Kidney capillary endothelial cell (primary cell): Measurements from ENCODE around the gene ZNF814.
"Not testable (repeated sequence)": the region's sequence is repeated elsewhere in the genome, so short reads cannot be mapped to it uniquely, and the experiment has no call there.

Source experiments
- DNase-seq: peaks from one replicate; pipeline ENCODE4 v3.0.0-alpha.2; 2018; ENCODE audit warnings: low spot score

The ZNF814 gene

DNA sequence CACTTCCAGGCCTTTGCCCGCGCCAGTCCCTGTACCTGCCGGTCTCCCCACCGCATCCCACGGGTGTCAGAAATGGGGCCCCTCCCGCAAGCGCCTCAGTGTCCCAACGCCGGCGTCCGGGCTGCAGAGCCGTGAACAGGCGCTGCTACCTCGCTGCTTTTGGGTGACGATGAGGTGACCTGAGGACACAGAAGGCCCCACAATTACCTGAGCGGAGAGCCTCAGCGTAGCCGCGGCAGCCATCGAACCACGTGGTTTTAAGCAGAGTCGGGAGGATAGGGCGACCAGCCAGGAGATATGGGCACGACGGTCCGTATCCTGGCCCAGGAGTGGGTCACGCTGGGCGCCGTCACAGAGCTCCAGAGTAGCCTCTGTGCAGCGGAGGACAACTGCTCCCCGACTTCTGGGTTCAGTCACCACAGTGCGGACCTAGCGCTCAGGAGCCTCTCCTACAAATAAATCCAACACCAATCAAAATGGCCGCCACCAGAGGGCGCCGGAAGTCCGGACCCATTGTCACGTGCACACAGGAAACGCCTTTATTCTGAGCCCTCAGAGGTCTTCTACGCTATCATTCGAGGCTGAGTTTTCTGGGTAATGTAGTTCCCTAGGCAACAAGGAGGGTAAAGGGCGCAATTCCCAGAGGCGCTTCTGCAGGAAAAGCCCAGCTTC, at the start of gene ZNF814:
Gene ZNF814, minus strand, starts transcription at position 478 of the 672 bp plus-strand sequence. Its CDS starts 235 bp downstream, at position 243.
- DNase-seq, result peak; percentile 62

DNA sequence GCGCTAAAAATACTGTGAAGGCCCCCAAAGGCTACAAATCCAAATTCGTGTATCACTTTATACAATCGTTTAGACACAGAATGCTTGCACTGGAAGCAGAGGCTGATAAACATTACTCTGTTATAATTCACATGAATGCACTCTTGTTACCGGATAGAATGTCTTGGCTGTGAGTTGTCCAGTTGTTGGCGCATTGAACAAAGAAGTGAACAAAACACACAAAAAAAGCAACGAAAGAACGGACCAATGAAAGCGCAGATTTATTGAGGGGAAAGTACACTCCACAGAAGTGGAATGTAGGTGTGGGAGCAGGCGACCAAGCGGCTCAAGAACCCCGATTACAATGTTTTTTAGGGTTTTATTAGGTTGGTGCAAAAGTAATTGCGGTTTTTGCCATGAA, 46.9 kb upstream of the ZNF814 start:
- DNase-seq, result no peak

DNA sequence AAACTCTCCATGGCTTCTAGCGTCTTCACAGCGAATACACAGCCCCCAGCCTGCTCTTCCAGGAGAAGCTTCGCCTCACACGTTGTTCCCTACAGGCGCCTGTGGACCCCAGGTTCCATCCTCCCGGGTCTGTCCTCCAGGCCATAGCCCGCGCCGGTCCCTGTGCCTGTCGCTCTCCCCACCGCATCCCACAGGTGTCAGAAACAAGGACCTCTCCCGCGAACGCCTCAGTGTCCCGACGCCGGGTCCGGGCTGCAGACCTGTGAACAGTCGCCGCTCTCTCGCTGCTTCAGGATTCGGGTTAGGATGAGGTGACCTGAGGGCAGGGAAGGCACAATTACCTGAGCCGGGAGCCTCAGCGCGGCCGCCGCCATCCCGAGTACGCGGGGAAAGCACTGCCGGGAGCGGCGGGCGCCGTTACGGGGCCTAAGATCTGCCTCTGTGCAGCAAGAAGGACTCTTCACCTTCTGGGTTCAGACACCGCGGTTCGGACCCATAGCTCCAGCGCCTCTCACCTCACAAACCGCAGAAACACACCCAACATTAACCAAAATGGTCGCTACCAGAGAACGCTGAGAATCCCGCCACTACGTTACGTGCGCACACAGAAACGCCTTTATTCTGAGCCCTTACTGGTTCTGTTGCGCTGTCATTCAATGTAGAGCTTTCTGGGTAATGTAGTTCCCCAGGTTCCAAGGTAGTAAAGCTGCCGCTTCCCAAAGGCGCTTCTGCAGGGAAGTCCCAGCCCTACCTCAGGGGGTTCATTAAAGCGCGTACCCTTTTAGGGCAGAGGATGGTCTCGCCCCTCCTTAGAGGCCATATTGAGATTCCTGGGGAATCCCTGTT, 46.2 kb upstream of the ZNF814 start, which contains the start of gene ZNF418:
Gene ZNF418, minus strand, starts transcription at position 583 of the 846 bp plus-strand sequence. CDS start 1,580 bp downstream, outside the sequence.
- peak; percentile 40 for DNase-seq

DNA sequence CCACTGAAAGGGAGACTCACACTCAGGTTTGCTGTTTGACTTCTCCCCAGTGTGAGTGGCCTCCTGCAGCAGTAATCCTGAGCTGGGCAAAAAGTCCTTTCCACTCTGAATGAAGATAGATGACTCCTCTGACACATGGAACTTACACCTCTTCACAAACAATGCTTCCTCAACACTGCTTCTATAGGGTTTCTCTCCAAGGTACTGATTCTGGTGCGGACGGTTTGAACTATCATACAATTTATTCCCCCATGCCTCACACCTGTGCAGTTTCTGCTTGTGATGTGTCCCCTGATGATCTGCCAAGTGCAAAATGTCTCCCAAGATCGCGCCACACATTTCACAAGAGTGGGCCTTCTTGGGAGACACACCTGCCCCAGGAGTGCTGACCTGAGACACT, 38.8 kb upstream of the ZNF814 start:
- DNase-seq, result no peak

DNA sequence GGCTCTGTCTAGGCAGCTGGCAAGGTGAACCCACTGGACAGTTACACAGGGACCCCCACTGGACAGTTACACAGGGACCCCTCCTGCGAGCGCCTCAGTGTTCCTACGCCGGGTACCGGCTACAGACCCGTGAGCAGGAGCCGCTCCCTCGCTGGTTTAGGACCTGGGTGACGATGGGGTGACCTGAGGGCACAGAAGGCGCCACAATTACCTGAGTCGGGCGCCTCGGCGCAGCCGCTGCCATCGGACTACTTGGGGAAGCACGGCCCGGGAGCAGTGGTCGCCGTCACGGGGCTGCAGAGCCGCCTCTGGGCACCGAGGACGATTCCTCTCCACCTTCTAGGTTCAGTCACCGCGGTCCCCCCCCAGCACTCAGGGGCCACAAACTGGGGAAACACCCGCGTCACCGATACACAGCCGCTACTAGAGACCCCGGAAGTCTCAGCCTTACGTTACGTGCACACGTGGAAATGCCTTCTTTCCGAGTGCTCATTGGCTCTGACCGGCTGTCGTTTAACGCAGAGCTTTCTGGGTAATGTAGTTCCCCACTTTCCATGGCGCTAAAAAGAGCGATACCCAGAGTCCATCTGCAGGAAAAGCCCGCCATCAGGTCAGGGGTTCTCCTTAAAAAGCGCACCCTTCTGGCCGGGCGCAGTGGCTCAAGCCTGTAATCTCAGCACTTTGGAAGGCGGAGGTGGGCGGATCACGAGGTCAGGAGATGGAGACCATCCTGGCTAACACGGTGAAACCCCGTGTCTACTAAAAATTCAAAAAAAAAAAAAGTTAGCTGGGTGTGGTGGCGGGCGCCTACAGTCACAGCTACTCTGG, 27.5 kb upstream of the ZNF814 start, which contains the start of gene ZNF417:
Gene ZNF417, minus strand, starts transcription at position 425 of the 828 bp plus-strand sequence. Its CDS starts 181 bp downstream, at position 244.
- DNase-seq, result peak; percentile 89

DNA sequence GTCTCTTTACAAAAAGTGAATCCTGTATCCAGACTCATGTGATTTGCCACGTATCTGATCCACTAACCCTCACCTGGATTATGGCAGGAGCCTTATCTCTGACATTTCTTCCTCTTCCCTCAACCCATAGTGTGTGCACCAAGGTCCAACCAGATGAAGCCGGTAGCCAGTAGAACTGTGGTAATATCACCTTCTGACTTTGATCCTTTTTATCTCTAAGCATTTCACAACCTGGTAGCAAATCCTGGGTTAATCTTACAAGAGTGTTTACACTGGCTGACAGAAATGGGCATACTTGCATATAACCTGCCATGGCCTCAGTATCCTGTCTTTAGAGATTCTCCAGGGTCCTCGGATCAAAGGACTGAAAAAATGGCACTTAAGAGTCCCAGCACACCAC, 25.7 kb upstream of the ZNF814 start:
- DNase-seq, result no peak

DNA sequence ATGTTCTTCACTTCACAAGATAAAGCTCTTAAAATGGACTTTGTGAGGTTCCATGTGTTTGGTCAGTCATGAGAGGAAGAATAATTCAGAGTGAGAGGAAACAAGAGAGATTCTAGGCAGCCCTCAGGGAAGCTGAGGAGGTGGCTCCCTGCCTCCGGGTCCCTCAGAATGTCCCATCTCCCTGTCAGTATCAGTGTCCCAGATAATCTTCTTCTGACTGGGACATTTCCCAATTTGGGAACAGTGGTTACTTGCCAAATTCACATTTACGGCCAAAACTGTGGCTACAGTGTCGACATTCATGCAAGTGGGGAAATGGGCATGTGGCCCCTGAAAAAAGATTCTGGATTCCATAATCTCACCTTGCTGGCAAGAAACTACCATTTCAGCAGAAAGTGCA, 18.6 kb upstream of the ZNF814 start:
- DNase-seq, result no peak

DNA sequence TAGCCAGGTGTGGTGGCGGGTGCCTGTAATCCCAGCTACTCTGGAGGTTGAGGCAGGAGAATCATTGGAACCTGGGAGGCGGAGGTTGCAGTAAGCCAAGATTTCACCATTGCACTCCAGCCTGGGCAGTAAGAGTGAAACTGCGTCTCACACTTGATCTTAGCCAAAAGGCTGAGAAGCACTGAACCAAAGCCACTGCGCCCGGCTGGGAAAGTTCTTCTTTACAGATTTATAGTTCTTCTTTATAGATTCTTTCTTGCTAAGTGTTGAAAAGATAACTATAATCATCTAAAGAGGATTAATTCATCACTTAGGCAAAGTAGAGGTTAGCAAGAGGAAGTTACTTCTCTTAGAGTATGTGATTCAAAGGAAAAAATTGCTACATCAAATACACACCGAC, 16.4 kb upstream of the ZNF814 start:
- DNase-seq, result no peak

DNA sequence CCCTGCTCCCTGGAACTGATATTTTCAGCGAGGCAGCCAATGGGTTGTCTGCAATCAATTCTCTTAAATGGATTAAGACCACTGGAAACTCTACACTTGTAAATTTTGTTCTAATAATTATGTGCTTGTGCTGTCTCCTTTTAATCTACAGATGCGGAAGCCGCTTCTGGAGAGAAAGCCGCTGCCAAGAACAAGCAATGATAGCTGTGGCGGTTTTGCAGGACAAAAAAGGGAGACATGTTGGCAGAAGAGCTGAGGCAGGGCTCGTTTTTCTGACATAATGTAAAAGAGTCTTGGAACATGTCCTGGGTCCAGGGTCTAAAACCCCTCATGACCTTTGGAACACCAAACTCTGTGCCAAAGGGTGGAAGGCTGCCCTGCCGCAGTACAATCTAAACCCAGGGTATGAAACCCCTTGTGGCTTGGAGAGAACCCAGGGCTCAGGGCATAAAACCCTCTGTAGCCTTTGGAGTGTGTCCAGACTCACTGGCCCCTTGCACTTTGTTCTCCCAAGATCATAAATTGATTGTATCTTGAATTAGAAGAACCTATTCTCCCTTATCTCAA, 14.9 kb upstream of the ZNF814 start:
- no peak for DNase-seq

DNA sequence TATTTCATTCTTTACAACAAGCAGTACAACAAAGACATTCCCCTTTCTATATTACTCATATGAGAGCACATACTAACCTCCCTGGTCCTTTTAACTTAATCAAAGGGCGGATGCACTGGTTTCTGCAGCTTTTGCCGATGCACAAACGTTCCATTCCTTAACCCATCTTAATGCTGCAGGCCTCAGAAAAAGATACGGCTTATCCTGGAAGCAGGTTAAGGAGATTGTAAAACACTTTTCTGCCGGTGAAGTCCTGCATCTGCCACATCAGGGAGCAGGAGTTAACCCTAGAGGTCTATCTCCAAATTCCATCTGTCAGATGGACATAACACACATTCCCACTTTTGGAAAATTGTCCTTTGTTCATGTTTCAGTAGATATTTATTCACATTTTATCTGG, 11.5 kb upstream of the ZNF814 start:
- no peak for DNase-seq

DNA sequence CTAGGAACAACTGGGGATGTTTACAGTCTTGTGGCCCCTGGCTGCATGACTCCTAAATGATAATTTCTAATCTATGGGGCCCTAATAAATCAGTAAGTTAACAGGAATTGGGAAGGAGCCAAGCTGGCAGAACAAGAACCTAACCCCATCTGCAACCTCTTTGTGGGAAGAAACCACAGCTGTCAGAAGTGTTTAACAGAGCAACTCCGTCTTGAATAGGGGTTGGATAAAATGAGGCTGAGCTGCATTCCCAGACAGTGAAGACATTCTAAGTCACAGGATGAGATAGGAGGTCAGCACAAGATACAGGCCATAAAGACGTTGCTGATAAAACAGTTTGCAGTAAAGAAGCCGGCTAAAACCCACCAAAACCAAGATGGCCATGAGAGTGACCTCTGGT, 1.9 kb upstream of the ZNF814 start:
- not testable (repeated sequence) for DNase-seq

DNA sequence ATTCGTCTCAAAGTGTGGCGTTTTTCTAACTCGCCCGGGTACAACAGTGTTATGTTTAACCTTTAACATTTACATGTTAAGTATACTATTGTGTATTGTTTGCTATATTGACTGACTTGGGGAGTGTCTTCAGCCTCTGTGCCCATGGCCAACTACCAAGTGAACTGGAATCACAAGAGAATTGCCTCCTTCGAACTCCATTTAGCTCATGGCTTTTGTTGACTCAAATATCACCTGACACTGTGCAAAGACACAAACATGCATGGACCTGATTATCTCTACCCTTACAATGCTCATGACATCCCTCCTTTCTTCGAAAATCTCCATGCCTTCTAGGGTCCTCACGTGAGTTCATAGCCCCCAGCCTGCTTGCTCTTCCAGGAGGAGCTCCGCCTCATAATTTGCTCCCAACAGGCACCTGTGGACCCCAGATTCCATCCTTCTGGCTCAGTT, 704 bp downstream of the ZNF814 start:
- DNase-seq, result no peak

DNA sequence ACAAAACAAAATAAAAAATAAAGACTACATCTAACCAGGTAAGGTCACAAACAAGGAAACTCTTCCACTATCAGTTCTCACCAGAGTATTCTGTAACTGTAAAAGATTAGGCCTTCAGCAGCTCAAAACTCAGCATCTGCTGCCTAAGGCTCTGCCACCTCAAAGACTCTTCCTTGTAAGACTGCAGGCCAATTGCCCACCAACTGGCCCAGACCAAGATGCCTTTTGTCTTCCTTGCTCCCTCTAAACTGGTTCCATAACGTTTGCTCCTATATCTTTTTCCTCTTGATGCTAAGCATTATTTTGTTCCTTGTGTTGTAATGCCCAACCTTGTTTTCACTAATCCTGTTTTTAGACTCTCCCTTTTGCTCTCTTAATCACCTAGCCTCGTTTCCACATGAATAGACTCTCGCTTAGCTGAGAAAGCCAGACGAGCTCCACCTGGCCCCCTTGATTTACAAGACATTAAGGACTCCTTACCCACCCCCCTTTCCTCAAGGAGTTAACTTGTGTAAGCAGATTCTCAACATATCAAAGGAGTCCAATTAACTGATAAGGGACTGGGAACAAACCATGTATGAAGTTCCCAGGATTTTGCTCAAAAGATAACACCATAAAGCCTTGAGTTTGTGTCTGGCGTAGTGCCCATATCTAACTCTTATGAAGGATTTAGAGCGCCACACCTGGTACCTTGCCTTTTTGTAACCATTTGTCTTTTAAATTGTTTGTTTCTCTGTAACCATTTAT, 1.5 kb downstream of the ZNF814 start:
- DNase-seq, result no peak

DNA sequence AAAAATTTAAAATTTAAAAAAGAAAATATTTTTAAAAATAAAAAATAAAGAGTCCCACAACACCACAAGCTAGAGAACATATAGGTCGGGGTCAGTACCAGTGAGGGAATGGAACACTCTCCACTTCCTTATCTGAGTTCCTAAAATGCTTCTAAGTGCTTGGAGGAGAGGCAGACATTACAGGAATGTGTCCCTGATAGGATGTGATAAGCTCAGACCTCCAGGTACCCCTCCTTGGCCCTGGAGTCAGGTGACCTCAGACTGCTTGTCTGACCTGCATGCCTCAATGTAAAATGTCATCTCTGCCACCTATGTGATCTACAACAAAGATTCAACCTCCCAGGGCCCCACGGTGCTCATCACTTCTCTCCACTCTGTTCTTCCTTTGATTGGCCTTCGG, 2.8 kb downstream of the ZNF814 start:
- no peak for DNase-seq

DNA sequence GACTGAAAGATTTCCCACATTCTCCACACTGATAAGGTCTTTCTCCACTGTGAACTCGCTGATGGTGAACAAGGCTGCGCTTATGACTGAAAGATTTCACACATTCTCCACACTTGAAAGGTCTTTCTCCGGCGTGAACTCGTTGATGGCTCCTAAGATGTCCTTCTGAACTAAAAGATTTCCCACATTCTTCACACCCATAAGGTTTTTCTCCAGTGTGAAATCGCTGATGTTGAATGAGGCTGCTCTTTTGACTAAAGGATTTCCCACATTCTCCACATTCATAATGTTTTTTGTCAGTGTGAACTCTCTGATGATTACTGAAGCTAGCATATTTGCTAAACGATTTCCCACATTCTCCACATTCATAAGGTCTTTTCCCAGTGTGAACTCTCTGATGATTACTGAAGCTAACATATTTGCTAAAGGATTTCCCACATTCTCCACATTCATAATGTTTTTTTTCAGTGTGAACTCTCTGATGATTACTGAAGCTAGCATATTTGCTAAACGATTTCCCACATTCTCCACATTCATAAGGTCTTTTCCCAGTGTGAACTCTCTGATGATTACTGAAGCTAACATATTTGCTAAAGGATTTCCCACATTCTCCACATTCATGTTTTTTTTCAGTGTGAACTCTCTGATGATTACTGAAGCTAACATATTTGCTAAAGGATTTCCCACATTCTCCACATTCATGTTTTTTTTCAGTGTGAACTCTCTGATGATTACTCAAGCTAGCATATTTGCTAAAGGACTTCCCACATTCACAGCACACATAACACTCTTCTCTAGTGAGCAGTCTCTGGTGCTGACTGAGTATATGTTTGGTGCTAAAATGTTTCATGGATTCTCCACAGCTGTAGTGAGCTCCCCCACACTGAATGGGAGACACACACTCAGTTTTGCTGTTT, 14.7 kb downstream of the ZNF814 start:
- not testable (repeated sequence) for DNase-seq

DNA sequence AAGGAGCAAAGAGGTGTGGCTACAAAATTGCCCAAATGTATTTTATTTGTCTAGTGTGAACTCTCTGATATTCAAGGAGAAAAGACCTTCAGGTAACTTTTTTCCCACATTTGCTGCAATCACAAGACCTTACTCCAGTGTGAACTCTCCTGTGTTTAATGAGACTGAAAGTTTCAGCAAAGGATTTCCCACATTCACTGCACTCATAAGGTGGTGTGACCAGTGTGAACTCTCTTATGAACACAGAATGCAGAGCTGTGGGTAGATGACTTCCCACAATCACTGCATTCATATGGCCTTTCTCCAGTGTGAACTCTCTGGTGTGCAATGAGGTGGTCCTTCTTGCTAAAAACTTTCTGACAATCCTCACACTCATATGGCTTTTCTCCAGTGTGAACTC, 16.4 kb downstream of the ZNF814 start:
- DNase-seq, result no peak

DNA sequence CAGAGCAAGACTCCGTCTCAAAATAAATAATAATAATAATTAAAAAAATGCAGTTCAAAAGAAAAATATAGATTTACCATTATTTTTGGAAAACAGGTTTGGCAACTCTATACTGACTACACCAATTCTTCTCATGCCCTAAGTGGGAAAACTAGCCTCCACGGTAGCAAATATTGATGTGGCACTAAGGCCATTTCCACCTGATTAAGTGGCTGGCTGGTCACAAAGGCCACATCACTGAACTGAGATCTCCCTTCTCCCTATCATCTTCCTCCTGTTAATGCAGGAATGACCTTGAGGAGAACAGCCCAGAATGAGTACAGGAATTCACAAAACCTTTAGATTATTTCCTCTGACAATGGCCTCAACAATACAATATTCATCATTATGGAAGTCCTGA, 18.6 kb downstream of the ZNF814 start:
- DNase-seq, result no peak

DNA sequence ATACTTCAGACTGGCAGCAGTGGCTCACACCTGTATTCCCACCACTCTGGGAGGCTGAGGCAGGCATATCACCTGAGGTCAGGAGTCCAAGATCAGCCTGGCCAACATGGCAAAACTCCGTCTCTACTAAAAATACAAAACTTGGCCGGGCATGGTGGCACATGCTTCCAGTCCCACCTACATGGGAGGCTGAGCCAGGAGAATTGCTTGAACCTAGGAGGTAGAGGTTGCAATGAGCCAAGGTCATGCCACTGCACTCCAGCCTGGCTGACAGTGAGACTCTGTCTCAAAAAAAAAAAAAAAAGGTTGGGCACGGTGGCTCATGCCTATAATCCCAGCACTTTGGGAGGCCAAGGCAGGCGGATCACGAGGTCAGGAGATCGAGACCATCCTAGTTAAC, 19.2 kb downstream of the ZNF814 start:
- DNase-seq, result not testable (repeated sequence)

DNA sequence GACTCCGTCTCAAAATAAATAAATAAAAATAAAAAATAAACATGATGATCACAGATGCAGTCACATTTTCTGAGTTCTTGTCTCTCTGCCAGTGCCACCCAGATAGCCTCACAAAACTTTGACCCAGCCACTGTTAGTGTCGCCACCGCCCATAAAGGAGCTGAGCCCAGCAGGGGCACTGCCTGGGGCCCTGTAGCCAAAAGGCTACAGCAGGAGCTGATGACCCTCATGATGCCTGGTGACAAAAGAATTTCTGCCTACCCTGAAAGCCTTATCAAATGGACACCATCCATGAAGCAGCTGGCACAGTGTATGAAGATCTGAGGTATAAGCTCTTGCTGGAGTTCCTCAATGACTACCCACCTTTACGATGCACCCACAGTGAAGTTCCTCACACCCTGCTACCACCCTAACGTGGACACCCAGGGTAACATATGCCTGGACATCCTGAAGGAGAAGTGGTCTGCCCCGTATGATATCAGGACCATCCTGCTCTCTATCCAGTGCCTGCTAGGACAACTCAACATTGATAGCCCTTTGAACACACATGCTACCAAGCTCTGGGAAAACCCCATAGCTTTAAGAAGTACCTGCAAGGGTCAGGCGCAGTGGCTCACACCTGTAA, 20.9 kb downstream of the ZNF814 start:
- no peak for DNase-seq

DNA sequence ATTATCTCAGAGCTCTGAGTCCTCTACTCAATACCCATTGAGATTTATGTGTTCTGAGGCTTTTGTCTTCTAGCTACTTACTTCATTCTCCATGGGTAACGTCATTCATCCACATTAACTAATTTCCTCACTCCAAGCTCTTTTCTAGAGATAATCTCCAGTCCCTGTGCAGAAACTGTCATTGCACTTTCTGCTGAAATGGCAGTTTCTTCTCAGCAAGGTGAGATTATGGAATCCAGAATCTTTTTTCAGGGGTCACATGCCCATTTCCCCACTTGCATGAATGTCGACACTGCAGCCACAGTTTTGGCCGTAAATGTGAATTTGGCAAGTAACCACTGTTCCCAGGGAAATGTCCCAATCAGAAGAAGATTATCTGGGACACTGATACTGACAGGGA, 26.5 kb downstream of the ZNF814 start:
- not testable (repeated sequence) for DNase-seq
